ENCODE data around the gene TGFB3. TPM values are rescaled to one million over a fixed set of nuclear protein-coding genes. Genes with fewer than 3 reads are reported as not detected.

TGFB3 gene
- total RNA-seq, 1 experiment from 2014 or later: 1.7 TPM

DNA sequence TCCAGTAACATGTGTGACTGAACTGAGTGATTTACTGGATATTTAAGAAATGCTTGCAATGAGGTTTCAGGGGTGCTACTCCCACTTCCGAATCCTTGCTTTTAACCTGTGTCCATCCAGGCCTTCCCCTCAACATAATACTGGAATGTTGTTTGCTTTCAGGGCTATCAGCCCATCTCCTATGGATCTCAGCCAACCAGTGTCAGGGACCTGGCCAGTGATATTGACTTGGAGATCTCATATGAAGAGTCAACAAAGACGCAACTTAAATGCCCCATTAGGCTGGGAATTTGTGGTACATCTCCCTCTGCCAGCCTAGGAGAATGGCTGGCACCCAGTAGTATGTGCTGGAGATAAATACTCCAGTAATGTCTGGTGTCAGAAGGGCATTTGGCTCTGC is 2.9 kb upstream of the TGFB3 start (continued):
- TF ChIP-seq ZNF281 (CRISPR knock-in tag; IDR thresholded peaks at IDR 0.05): no peak
- no peak for TF ChIP-seq NR2C2 (CRISPR knock-in tag; IDR thresholded peaks at IDR 0.05)
- no peak for TF ChIP-seq ZMAT4 (CRISPR knock-in tag; IDR thresholded peaks at IDR 0.05)
- no peak for TF ChIP-seq PRRX2 (CRISPR knock-in tag; IDR thresholded peaks at IDR 0.05)
- TF ChIP-seq SOX15 (CRISPR knock-in tag; IDR thresholded peaks at IDR 0.05): no peak
- TF ChIP-seq ATF3 (CRISPR knock-in tag; conservative IDR thresholded peaks at IDR 0.05): no peak
- TF ChIP-seq, protein P1, sequence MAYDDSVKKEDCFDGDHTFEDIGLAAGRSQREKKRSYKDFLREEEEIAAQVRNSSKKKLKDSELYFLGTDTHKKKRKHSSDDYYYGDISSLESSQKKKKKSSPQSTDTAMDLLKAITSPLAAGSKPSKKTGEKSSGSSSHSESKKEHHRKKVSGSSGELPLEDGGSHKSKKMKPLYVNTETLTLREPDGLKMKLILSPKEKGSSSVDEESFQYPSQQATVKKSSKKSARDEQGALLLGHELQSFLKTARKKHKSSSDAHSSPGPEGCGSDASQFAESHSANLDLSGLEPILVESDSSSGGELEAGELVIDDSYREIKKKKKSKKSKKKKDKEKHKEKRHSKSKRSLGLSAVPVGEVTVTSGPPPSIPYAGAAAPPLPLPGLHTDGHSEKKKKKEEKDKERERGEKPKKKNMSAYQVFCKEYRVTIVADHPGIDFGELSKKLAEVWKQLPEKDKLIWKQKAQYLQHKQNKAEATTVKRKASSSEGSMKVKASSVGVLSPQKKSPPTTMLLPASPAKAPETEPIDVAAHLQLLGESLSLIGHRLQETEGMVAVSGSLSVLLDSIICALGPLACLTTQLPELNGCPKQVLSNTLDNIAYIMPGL (CRISPR knock-in tag; IDR thresholded peaks at IDR 0.05): no peak

GRCh38 chr14:75983019-75983358 is 1.2 kb upstream of the TGFB3 start:
- Mint-ChIP-seq H3K27ac (no peak overlapping the region), H3K4me3 (peak overlapping the region; percentile 84), H3K4me1 (peaks cover 37% of the 10 kb centered on the region), H3K27me3 (ENCODE audit: low read depth) (peaks cover 39% of the 10 kb centered on the region), H3K9me3 (no peaks in the 10 kb centered on the region), H3K36me3 (no peaks in the 10 kb centered on the region)
- POLR2A ChIA-PET: no interaction called here
- DNase-seq (ENCODE audit: low spot score) (no peak), ATAC-seq (peak; percentile 8)
- CTCF ChIA-PET: interaction anchor here (0.5 to 10.6 kb wide), 46 partner anchors 9 to 529 kb away, joined by 3 to 307 read pairs (median 4); partner anchors contain the start of genes ERG28, FLVCR2 and TTLL5
- TF ChIP-seq ARID4B (CRISPR knock-in tag; IDR thresholded peaks at IDR 0.05; ENCODE audit: borderline replicate concordance) (no peak), NFATC4 (CRISPR knock-in tag; IDR thresholded peaks at IDR 0.05) (no peak), ZNF532 (CRISPR knock-in tag; IDR thresholded peaks at IDR 0.05; ENCODE audit: borderline replicate concordance) (no peak), TEAD1 (CRISPR knock-in tag; IDR thresholded peaks at IDR 0.05) (no peak), NFE2L1 (CRISPR knock-in tag; IDR thresholded peaks at IDR 0.05) (no peak), AFF4 (CRISPR knock-in tag; IDR thresholded peaks at IDR 0.05; ENCODE audit: borderline replicate concordance) (no peak), OVOL2 (CRISPR knock-in tag; IDR thresholded peaks at IDR 0.05; ENCODE audit: borderline replicate concordance) (no peak), JUN (CRISPR knock-in tag; IDR thresholded peaks at IDR 0.05) (no peak), ZNF317 (CRISPR knock-in tag; IDR thresholded peaks at IDR 0.05; ENCODE audit: borderline replicate concordance, low read depth) (no peak), ZNF219 (CRISPR knock-in tag; IDR thresholded peaks at IDR 0.05; ENCODE audit: borderline replicate concordance) (no peak), CREB1 (CRISPR knock-in tag; IDR thresholded peaks at IDR 0.05) (no peak), GTF2I (CRISPR knock-in tag; conservative IDR thresholded peaks at IDR 0.05) (no peak), ELF4 (CRISPR knock-in tag; IDR thresholded peaks at IDR 0.05; ENCODE audit: low read depth) (no peak)

Measured in WTC11 (cell line).